Measurements from ENCODE around the gene FBLIM1.

FBLIM1 gene

DNA sequence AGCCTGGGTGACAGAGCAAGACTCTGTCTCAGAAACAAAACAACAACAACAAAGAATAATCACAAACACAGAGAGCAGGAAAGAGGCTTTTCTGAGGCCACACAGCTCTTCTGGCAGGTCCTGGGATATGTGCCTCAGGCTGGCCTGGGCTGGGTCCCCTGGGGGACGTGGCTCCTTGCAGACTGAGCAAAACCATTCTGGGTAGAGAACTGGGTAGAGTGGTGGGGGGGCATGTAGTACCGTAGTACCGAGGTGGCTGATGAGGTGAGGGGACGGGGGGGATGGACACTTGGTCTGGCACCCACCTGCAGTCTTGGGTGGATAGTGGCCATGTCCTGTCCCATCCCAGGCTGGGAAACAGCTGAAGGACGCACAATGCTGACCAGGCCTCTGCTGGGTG is 10.3 kb upstream of the FBLIM1 start:
- no peak for DNase-seq (ENCODE audit: low read depth in 2 of 2)

DNA sequence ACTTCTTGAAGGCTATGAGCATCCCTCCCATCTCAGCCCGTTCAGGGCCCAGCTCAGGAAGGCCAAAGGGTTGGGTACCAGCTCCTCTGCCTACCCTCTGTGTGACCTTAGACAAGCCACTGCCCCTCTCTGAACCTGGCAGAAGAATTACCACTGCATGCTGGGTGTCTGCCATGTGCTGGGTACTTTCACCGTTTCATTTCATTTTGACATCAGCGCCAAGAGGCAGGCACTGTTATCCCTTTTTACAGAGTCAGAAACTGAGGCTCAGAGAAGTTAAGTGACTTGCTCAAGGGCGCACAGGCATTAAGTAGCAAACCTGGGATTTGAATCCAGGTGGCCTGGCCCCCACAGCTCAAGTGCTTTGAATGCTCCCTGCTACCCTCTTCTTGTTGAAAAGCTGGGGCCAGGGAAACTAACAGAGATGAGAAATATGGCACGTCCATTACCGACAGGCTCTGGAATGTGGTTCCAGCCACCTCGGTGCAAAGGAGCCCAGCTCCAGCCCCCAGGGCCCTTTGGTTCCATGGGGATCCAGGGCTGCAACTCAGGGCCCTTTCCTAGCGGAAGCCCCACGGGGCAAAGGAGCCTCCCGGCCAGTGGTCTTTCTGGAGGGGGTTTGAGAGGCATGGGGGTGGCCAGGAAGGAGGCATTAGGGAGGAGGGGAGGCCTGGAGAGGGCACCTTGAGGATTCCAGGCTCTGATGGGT is 9.8 kb upstream of the FBLIM1 start:
- DNase-seq (ENCODE audit: low read depth in 2 of 2), result no peak

DNA sequence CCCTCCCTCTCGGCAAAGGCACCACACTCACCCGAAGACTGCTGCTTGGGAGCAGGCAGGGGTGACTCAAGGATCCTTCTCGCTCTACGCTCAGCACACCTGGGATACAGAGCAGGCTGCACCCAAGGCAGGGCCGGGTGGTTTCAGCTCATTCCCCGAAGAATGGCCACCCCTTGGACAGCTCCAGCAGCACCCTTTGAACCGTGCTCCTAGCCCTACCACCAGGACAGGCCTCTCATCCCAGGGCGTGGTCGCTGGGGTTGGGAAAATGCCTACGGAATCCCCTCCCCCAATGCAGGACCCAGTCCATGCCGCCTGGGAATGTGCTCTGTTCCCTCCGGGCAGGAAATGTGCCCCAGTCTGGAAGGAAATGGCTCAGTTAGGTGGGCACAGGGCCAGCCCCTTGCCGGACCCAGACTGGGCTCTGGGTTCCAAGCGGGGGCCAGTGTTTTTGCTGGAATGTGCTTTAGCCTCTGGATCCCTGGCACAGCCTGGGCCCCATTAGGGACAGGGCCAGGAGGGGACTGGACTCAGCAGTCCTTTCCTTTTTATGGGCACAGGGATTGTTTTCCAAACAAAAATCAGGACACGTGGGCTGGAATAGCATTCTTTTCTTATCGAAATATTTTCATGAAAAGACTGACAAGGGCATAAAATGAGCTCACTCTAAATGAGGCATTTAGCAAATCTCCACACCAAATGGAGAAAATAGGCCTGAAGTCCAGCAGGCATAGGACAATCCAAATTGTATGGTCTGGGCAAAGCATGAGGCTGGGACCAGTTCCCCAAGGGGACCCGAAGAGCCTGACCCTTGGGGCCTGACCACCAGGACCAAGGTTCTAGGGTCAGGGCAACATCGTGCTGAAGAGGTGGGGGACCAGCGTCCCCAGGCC is 8.9 kb upstream of the FBLIM1 start:
- DNase-seq (ENCODE audit: low read depth in 2 of 2), result no peak

DNA sequence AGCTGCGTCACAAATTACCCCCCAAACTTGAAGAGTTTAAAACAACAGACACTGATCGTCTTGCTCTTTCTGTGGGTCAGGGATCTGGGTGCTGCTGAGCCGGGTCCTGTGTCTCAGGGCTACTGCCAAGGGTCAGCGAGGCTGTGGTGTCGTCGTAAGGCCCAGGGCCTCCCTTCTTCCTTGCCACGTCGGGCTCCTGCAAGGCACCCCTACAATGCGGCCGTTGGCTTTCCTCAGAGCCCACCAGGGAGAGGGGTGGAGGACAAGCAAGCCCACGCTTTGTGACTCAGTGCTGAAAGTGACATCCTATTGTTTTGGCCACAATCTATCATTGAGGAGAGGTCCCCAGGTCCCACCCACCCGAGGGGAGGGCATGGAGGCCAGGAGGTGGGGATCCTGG is 7.7 kb upstream of the FBLIM1 start:
- DNase-seq (ENCODE audit: low read depth in 2 of 2), result no peak

DNA sequence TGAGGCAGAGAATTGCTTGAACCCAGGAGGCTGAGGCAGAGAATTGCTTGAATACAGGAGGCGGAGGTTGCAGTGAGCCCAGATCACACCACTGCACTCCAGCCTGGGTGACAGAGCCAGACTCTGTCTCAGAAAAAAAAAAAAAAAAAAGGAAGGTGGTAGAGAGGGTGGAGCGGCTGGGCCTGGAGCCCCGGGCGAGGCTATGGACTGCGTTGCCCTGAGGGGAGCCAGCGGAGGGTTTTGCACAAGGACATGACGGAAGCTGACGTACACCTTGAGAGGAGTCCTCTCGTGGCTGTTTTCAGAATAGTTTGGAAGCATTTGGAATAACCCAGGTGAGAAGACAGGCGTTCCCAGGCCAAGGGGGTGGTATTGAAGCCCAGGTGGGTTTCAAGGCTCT is 6.9 kb upstream of the FBLIM1 start:
- no peak for DNase-seq (ENCODE audit: low read depth in 2 of 2)

DNA sequence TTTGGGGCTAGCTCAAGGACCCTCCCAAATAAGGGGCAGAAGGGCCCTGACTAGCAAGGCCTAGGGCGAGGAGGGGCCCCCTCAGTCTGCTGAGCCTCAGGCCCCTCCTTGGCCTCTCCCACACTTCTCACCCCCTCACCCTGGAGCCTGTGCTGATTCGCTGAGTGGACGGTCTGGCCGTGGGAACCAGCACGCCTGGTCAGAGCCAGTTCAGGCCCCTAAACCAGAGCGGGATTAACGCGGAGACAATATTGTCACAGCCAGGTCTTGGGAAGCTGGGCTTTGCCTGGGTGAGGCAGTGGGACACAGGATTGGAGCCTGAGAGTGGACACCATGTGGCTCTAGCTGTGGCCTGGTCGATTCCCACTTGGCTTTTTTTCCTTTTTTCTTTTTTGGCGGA is 4.8 kb upstream of the FBLIM1 start:
- DNase-seq (ENCODE audit: low read depth in 2 of 2), result no peak

DNA sequence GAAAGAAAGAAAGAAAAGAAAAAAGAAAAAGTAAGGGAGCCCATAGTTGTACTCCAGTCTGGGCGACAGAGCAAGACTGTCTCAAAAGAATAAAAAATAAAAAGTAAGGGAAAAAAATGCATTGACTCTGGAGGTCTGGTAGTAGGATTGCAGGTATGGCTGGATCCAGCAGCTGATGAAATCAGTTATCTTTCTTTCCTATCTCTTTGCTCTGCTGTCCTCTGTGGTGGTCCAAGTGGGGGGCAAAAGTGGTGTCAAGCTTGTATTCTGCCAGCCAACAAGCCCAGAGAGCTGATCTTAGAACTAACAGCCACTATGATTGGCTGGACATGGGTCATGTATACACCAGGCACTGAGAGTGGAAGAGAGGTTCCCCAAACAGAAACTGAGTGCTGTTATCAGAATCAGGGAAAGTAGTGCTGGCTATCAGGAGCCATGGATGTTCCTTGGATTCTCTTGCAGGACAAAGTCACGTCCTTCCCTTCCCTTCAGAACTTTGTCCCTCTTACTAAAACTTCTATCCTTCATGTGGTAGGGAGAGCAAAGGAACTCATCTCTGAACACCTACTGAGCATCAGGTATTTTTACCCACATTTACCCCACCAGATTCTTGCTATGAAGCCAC is 3.5 kb upstream of the FBLIM1 start:
- DNase-seq (ENCODE audit: low read depth in 2 of 2), result no peak

DNA sequence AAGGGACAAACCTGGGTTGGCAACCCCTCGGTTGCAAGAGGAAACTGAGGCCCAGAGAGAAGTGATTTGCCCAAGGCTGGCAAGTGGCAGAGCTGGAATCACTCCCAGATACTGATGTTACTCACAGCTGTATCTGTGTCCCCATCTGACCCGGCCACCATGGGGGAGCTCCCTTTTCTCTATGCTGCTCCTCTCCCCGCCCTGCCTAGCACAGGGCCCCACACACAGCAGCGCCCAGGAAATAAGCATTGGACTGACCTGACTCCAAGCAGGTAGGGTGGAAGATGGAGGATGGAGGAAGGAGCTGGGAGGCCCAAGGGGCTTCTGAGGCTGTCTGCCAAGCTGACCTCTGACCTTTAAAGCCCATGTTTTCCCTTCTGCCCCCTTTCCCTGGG is 3.0 kb upstream of the FBLIM1 start:
- DNase-seq (ENCODE audit: low read depth in 2 of 2), result no peak

DNA sequence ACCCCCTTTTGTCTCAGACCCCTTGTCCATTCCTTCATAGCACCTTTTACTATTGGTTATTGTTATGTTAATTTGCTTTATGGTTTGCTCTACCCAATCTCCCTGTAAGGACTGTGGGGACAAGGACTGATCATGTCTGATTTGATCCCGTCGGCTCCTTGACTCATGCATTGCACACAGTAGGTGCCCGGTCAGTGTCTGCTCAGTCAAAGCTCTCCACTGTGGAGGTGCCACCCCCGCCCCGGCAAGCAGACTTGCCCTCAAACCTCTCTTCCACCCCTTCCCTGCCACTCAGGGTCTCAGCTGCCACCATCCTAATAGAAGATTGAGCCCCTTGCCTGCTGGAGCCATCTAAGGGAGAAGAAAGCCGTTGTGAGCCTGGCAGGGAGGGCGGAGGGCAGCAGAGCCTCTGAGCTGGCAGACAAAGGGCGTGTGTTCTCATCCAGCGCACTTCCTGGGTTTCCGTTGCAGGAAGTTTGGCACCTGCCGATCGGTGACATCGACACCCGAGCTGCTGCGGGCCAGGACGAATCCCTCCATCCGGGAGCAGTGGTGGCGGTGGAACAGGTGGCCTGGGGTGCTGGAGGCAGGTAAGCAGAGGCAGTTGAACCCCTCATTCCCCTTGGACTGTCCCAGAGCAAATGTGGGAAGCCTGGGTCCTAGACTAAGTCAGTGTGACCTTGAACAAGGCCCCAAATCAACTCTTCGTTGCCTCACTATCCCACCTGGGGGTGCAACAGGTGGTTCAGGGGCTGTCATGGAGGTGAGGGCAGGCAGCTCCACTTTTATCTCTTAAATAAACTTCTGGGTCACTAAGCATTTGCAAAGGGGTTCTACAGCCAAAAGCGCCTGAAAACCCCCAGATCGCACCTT is 2.2 kb upstream of the FBLIM1 start:
- DNase-seq (ENCODE audit: low read depth in 2 of 2), result no peak

DNA sequence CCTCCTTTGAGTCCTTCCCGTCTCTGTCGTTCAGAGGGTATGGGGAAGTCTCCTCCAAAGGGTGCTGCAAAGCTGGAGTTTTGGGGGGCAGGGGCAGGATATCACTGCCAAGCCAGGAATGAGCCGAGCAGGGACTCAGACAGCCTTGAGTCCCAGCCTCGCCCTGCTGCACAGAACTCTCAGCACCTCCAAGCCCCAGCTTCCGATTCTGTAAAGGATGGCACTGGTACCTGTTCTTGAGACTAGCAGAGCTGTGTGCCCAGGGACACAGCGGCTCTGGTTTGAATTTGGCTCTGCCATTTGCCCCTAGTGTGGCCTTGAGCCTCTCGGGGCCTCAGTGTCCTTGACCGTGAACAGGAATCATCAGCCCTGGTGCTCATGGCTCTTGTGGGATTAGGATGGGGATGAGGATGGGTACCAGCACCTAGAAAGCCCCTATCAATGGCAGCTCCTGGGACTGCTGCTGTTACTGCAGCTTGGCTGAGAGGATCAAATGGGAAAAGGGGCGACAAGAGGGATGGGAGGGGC is 1.5 kb upstream of the FBLIM1 start:
- DNase-seq (ENCODE audit: low read depth in 2 of 2), result no peak

DNA sequence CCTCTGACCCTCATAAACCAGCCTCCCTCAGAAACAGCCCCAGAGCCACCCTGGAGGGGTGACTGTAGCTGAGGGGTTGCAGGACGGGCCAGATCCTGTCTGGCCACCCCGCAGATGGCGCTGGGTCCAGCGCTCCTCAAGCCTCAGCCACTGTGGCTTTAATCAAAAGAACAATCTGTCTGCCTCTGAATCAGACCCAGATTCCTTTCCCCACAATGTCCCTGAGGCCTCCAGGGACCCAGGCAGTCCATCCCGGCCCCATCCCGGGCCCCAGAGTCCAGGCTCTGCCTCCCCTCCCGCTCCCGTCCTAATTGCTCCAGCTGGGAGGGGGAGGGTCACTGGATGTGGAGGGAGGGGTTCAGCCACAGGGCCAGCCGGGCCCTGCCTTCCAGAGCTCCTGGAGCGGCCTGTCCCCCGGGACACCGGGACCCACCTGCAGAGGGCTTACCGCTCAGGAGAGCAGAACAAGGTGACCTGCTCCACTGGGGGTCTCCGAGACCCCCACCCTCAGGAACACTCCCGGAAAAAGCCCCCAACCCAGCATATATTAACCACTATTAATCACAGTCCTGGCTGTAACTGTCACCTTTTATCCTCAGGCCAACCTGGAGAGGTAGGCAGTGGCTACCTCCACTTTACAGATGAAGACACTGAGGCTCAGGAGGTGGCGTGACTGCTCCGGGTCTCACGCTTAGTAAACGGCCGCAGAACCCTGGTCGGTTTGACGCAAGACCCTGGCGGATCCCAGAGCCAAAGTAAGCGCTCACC is 836 bp upstream of the FBLIM1 start:
- DNase-seq (ENCODE audit: low read depth in 2 of 2), result no peak

DNA sequence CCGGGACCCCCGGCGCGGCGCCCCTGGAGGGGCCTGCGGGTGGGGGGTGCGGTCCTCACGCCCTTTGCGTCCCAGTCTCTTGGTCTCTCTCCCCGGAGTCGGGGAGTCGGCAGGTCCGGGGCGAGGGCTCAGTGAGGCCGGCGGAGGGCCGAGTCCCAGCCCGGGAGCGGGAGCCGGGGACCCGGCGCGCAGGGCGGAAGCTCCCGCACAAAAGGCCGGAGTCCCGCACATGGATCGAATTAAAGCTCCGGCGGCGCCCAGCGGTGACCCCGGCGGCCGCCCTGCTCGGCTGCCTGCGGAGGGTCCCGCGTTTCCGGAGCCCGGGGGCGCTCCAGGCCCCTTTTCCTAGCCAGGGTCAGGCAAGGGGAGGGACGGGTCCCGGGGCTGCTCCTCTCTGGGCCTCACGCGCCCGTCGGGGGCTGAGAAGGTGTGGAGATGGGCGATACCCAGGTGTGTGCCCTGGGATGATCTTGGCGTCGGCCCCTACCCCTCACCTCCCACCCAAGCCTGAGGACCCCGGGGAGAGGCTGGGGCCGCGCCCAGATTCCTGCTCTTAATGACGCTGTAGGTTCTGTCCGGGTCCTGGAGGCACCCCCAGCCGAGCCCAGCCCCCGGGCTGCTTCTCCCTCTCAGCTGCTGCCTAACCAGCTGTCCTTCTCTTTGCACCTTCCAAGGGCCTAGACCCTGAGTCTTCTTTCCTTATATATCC is 512 bp downstream of the FBLIM1 start:
- no peak for DNase-seq (ENCODE audit: low read depth in 2 of 2)

DNA sequence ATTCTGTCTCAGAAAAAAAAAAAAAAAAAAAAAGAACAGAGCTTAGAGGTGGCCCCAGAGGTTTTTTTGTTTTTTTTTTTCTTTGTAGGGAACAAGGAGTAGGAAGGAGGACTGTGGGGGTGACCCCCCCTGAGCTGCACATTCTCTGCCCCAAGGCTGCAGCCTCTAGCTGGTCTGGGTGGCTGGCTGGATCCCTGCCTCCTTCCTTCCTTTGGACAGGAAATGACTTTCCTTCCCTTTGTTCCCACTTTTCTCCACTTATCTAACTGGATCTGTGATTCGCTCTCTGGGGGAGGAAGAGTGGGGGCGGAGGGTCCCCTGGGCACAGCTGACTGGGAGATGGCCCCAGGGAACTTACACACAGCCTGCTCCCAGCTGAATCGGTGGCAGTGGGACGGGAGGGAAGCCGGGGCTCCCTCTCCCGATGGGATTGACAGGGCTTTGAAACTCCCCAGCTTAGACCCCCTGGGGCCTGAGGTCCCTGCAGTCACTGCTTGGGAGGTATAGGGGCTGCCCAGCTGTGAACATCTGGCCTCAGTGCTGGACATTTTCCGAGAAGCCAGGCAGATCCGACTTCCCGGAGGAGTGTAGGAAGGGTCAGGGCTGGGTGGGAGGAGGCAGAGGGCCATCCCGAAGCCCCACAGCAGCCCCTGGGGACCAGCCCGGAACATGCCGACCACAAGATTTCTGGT is 2.1 kb downstream of the FBLIM1 start:
- DNase-seq (ENCODE audit: low read depth in 2 of 2), result no peak

DNA sequence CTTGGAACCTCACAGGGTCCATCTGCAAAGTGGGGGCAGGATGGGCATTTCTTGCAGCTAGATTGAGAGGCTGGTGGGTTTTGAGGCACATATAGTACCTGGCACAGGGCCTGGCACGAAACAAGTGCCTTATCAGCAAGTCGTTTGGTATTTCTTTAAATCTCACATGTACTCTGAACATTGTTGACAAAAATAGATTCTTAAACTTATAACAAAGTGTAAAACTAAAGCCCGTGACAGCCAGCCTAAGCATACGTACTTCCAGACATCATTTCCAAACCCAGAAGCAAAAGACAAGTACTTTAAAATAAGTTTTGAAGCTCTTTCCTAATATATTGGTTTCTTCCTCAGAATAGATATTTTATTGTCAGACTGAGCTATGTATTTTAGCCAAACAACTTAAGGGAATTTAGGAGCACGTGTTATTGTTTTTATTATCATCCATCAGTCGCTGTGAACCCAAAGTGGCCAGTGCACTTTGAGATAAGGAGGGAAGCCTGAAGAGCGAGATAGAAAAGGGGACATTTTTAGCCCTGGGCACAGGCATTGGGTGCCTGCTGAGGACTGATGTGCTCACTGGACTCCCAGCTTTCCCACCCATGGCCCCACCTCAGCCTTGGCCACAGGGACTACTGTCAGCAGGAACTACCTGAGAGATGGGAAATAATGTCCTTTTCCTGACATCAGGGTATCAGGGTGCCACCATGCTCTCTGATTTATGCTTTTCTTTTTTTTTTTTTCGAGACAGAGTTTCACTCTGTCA is 3.0 kb downstream of the FBLIM1 start:
- no peak for DNase-seq (ENCODE audit: low read depth in 2 of 2)

DNA sequence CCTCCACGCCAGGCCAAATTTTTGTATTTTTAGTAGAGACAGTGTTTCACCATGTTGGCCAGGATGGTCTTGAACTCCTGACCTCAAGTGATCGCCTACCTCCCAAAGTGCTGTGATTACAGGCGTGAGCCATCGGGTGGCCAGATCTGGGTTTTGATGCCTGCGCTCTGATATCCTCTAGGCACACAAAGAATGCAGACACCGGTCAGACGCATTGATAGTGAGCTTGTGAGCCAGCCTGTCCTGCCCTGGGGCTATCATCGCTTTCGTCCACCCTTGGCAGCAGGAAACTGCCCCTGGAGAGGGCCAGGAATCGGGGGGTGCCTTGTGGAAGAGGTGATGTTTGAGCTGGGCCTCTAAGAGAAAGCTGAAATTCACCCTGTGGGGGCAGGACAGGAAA is 4.0 kb downstream of the FBLIM1 start:
- DNase-seq (ENCODE audit: low read depth in 2 of 2), result no peak

DNA sequence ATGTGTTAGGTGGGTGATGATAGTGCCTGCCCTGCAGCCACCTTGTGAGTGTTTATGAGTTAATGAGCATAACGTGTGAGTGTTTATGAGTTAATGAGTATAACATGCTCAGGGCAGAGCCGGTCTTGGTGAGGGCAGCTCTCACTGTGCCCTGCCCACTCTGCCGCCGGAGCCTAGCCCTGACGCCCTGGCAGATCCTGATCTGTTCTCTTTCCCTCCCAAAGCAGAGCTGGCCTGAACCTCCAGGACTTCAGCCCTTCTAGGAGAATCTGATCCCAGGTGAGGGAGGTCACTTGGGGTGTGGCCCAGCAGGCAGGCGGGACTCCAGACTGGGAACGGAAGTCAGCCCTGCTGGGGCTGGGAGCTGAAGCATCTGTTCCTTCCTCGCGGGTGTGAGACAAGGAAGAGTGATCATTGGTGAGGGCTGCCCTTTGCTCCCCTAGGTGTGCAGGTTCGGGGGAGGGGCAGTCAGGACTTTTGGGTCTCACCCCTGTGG is 5.7 kb downstream of the FBLIM1 start:
- no peak for DNase-seq (ENCODE audit: low read depth in 2 of 2)

DNA sequence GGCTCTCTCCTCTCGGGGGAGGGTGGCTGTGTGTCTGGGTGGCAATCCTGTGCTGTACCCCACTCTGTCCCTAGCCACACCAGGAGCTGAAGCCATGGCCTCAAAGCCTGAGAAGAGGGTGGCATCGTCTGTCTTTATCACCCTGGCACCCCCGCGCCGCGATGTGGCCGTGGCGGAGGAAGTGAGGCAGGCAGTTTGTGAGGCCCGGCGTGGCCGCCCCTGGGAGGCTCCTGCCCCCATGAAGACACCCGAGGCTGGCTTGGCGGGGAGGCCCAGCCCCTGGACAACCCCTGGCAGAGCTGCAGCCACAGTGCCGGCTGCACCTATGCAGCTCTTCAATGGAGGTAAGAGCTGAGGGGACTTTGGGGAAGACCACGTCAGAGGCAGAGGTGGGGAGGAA is 6.3 kb downstream of the FBLIM1 start:
- DNase-seq (ENCODE audit: low read depth in 2 of 2), result no peak

DNA sequence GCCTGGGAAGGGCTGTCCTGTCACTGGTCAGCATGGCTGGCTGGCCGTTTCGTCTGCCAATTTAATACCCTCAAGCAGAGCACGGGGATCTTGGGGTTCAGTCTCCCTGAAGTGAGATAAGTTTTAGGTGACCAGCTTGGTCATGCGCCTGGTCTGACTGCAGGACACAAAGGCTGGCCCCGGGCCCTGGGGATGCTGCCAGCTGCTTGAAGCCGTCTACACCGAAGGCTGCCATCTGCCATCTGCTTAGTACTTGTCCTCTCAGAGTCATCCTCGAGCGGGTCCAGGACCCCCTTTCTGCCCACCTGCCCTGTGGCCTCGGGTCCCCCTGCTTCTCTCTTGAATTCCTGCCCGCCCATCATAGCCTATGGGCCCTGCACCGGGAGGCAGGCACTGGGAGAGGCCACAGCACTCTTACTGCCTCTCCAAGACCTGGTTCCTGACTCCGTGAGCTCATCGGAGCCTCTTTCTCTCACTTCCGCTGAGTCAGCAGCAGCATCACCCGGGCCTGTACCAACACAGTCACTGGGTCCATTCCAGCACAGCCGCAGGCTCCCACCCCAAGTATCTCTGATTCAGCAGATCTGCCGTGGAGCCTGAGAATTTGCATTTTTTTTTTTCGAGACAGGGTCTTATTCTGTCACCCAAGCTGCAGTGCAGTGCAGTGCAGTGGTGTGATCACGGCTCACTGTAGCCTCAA is 7.0 kb downstream of the FBLIM1 start:
- no peak for DNase-seq (ENCODE audit: low read depth in 2 of 2)

Data from stimulated activated CD4-positive, alpha-beta T cell treated with anti-CD3 and anti-CD28 coated beads, Interleukin-1b, Interleukin-23, amount 100 ng/mL, for 4 hours (primary cell).